ENCODE results near the gene CSNK2A2.

The CSNK2A2 gene

DNA sequence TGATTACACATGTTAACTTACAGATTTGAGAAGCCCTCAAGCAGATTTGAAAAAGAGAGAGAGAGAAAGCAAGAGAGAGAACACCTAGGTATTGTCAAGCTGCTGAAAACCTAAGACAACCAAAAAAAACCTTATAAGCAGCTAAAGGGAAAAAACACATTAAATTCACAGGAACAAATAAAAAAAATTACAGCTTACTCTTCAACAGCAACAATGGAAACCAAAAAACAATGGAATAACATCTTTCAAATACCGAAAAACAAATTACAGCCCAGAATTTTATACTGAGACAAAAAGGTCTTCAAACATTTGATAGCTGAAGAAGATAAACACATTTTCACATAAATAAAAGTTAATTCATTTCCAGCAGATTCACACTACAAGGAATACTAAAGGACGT lies 60.3 kb downstream of the CSNK2A2 start:
- DNase-seq: no peak

DNA sequence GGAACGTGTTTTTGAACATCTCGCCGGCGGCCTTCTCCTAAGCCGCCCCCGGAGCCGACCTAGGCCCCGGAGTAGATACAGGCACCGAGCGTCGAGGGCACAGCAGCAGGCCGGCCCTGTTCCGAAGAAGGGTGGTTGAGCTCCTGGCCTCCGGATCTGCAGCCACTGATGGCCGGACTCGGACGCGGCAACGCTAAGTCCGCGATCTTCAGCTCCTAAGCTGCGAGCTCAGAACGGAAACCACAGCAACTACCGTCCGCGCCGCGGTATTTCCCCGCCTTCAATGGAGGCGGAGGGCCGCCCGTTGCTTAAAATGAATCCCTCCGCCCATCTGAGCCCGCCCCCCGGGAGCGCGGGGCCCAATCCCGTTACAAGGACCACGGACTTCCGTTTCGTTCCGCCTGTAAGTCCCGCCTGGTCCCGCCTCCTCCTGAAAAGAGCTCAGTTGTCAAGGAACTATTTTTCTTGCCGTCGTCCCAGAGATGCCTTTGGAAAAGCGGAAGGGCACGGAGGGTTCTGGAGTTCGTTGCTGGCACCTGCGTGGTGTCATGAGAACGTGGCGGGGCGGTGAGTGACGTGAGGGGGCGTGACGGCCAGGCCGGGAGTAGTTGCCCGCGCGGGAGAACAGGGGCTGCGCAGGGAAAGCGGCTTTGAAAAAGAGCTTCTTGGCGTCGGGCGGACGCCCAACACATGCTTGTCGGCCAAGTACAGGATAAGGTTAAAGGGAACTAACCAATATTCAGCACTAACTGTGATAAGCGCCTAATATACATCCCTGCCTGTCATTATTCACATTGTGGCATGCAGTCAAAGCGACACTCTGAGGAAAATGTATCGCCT lies 68.6 kb downstream of the CSNK2A2 start, which contains the start of gene CFAP20:
Gene CFAP20, minus strand, starts transcription at position 285 of the 840 bp plus-strand sequence. Its CDS starts 266 bp downstream, at position 19.
- peak; percentile 97 for DNase-seq

DNA sequence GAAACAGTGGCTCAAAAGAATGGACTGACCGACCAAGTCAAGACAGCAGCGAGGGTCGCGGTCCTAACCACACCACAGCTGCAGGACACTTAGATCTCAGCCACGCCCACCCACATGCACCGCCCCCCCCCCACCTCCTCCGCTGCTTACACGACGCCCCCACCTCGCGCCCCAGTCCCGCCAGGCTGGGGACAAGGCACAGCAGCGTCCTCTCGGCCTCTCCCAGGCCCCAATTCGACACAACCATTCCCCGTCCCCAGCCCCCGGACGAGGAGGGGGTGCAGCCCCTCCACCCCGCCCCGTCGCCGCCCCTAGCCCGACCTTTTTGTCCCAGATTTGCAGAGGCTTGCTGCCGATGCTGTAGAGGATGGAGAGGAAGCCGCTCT lies 69.2 kb downstream of the CSNK2A2 start:
- DNase-seq: peak; percentile 16

DNA sequence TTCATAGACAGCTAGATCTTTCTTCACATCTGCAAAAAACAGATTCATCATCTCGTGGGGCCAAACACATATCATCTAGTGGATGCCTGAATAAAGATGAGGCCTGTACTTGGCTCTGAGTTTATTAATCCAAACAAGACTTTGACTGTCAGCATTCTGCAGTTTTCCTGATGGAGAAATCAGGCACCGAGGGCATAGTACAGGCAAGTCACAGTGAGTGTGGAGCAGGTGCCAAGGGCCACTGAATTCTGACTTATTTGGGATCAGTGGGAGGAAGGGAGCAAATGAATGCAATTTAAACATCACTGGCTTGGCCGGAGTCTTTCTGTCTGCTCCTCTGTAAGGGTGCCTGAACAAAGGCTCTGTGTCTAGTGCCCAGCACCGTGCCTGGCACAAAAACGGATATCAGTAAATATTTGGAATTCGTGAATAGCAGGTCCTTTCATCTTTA lies 69.7 kb downstream of the CSNK2A2 start:
- no peak for DNase-seq

DNA sequence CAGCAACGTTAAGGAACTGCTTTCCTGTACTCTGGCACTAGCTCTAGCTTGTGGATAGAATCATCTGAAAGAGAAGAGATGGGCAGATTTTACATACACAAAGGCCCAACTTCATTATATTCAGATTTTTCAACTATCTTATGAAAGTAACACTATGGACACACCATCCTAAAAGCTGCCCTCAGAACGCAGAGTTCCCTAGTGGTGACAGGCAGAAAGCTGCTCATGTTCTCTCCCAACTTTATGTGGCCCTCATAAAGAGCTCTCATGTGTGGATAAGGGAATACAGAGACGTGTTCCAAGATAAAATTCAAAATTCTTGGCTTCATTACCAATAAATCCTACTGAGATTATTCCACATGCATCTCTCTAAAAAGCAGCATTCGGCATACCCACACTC lies 70.3 kb downstream of the CSNK2A2 start:
- no peak for DNase-seq

DNA sequence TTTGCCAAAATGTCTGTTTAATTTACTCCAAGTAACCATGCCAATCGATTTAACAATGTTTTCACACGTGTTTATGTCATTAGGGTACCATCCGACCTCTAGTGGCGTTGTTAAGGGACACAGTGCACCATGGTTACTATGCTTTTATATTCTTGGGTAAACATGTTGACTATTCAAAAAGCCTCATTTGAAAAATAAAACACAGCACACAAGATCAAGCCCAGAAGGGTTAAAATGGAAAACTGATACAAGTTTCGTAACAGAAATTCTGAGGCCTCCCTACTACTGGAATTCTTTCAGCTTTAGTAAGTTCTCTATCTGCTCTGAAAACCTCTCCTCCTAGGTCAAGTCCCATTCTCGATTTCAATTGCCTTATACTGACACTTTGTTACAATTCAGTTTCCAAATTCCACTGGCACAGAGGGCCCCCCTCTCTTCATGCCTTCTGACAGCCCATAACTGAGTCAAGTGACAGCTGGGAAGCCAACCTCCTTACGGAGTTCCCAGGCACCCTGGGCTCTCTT lies 70.8 kb downstream of the CSNK2A2 start:
- peak; percentile 37 for DNase-seq

DNA sequence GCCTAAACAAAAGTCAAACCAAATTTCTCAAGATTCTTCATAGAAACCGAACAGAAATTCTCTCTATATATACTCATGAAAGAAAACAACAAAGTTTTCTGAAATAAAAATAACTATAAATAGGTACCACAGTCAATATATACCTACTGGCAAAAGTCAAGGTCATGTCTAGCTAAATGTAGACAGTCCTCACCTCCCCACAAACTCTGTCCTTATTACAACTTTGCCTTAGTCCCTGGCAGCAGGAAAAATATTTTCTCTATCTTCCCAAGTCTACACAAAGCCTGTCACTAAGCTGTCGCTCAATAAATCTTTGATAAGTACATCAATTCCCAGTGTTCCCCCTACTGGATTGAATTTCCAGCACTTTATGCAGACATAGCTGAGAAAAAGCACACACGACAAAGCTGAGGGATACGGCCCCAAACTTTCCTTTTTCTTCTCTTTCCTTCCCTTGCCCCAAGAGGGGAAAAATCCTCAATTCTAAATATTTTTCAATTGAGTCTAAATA lies 71.4 kb downstream of the CSNK2A2 start:
- no peak for DNase-seq

DNA sequence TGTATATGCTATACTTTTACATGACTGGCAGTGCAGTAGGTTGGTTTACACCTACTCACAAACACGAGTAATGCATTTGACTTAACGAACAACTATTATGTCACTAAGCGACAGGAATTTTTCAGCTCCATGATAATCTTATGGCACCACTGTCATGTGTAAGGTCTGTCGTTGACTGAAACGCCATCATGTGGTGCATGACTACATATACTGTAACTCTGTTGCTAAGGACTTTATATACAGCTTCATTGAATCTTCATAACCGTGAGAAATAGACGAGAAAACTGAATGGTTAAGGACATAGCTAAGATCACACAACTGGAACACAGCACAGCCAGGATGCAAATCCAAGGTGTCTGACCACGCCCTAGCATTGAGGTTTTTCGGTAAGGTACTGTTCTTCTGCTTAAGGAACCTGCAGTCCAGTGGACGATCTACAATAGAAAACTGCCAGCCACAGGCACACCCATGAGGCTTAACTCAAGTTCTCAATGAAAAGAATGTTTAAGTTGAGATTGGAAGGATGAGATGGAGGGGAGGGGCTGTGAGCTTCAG lies 72.0 kb downstream of the CSNK2A2 start:
- DNase-seq: no peak

DNA sequence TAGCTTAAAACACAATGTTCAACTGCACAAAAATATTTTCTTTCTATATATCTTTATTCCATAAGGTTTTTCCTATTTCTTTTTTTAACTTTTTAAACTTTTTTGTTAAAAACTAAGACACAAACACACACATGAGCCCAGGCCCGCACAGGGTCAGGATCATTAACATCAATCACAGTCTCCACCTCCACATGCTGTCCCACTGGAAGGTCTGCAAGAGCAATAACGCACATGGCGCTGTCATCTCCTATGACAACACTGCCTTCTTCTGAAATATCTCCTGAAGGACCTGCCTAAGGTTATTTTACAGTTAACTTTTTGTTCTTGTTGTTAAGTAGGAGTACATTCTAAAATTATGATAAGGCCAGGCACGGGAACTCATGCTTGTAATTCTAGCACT lies 72.9 kb downstream of the CSNK2A2 start:
- no peak for DNase-seq

DNA sequence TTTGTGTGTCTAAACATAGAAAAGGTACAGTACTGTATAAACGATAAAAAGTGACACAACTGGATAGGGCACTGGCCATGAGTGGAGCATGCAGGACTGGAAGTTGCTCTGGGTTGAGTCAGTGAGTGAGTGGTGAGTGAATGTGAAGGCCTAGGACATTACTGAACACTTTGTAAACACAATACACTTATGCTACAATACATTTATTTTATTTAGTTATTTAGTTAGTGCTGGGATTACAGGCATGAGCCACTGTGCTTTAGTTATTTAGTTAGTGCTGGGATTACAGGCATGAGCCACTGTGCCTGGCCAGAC lies 73.3 kb downstream of the CSNK2A2 start:
- DNase-seq: no peak

DNA sequence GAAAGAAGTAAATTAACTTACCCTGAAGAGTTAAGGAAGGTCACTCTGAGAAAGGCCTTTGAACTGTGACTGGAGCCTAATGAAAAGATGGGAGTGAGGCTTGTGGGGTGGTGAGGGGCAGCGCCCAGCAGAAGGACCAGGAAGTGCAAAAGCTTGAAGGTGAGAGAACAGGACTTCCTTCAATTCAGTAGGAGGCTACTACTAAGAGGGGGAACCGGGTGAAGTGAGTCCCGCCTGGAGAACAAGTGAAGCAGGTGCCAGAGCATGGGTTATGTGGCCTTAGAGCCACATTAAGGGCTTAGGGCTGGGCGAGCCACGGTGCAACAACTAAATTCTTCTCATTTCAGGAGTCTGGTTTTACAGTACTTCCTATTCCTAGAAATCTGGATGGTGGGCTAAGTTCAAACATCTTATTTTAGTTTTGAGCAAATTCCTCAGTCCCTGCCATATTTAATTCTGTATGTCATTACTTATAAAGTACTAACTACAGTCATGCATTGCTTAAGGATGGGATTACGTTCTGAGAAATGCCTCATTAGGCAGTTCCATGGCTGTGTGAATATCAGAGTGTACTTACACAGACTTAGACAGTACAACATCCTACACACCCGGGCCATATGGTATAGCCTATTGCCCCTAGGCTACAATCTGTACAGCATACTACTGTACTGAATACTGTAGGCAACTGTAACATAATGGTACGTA lies 73.9 kb downstream of the CSNK2A2 start:
- no peak for DNase-seq

DNA sequence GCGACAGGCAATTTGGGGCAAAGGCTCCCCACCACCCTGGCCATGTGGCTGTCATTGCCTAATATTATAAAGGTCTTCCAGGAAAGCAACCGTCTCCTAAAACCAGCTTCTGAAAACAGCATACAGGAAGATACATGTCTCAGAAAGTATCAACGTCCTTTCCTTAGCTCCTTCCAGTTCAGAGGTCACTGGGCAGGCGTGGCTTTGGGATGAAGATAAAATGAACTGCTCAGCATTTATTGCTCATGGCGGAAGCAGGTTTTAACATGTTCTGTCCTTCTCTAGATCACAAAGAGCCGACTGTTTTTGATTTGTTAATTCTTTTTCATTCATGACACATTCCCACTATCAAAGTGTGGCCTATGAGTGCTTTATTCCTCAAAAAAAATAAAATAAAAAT lies 76.8 kb downstream of the CSNK2A2 start:
- DNase-seq: no peak

DNA sequence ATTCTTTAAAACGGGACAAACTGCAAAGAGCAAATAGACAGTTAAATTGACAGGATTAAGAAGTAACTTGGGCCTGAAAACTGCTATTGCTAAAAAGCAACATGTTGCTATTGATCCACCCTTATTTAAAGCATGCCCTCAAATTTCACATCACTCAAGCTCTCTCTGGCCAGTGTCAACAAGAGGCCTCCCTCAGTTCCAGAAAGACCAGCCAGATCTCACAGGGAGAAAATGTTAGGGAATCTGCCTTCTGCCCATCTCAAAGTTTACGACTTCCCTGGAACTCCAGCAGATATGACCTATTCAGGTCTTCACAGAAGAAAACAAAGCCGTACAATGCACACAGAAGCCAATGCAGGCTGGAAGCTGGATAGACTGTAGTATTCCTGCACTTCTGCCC lies 77.7 kb downstream of the CSNK2A2 start:
- no peak for DNase-seq

DNA sequence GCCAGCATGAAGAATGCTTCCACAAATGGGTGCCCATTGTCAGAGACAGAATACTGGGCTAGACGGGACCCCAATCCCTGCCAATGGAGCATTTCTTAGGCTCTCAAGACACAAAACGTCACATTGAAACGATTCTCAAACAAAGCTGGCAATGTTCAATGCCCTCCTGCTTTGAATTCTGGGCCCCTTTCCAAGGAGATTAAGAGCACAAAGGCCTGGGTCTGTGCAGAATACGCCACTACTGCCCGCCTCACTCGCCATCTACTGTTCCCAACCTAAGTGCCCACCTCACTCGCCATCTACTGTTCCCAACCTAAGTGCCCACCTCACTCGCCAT lies 78.4 kb downstream of the CSNK2A2 start:
- no peak for DNase-seq

DNA sequence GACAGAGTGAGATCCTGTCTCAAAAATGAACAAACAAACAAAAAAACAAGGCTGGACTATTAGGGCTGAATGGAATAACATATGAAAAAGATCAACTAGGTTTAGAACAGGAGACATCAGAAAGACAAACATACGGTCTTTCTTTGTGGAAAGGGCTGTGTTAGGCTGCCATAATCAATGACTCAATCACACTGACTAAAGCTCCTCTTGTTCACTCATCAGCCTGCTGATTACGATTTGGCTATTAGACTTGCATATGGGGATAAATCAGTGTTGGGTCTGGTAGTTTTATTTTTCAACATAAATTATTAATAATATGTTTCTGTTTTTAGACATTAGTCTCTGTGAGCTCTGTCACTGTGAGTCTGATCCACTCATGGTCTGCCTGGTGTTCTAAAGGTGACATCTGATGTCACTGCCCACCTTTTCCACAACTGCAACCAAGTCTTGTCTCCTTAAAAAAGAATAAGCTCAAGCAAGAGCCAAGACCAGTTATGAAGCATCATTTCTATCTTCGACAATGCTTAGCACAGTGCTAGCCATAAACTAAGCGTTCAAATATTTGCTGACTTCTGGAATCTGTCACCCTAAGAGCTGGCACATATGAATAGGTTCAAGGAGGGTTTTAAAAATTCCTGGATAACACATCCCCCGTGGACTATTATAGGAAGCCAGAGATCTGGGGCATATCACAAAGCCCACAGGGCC lies 79.0 kb downstream of the CSNK2A2 start:
- DNase-seq: no peak

DNA sequence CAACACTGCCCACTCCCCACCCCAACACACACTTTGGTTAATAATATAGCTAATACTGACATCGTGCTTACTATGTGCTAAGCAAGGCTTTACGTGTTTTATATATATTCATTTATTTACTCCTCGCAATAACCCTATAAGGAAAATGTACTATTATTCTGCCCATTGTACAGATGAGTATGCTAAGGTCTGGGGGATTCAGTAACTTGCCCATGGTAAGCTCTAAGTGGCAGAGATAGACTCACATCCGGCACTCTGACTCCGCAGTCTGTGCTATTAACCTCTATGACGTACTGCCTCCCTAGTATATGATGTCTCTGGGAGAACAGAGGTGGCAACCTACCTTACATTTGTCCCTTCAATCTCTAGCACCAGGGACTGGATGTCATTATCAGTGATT lies 81.4 kb downstream of the CSNK2A2 start:
- DNase-seq: no peak

DNA sequence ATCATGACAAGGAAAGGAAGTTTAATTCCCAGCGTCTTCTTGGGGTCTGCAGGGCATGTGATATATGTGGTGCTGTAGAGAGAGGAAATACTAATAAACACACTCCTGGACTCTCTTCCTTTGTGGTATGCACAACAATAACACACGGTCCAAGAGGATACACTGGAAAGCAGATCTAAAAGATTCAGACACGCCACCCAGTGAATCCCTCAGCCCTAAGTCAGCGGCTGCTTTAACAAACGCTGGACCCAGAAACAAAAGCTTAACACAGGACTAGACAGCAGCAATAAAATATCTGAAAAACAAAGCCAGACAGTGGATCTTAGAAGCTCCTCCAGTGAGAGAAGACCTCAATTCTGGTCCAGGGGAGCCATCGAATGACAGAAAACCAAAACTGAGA lies 81.8 kb downstream of the CSNK2A2 start:
- no peak for DNase-seq

DNA sequence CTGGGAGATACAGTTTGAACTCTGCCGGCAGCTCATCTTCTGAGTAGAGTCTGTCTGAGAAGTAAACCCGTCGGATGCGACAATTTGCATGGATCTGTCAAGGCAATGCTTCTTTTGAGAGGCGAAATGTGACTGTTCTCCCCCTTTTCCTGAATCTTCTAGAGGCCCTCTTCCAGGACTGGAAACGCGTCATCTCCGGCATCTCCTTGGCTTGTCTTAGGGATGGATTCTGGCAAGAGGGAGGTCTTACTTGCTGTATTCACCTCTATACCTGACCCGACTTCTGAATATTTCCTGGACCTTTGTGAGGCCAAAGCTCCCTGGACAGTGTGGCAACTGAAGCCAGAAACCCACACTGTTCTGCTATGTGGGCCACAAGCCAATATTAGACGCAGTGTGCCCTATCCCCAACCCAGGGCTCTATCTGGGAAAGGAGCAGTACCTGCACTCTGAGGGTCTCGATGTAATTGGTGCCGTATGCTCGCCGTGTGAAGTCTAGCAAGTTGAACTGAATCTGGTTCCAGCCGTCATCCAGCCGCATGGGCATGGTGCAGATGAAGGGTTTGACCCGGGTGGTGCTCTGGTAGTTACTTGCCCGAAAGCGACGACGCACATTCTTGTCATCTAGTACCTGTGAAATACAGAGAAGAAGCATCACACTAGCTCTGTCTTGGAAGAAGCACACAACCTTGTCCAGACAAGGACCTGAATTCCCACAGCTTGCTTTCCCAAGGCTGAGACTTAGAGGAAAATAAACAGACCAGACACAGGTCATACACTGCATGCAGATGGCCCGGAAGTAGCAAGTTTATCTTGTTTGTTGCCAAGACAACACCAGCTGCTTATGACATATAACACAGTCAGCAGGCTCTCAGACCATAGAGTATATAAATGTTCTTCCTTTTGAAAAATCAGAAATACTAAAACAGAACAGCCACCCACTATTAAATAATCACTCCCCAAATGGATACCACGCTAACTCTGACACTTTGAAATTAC lies 82.8 kb downstream of the CSNK2A2 start:
- DNase-seq: no peak

DNA sequence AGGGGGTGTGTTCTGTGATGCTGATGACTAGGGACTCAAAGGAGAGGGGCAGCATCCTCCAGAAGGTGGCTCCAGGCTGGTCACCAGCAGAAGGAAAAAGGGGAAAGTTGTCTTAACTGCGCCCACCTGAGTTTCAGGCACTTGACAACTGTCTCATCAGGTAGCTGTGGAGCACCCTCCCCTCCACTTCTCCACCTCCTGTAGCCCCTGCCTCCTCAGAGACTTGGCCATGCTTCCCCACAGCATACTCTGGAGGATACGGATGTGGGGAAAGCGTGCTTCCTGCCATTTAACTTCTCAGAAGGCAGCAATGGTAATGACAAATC lies 86.6 kb downstream of the CSNK2A2 start:
- DNase-seq: no peak

DNA sequence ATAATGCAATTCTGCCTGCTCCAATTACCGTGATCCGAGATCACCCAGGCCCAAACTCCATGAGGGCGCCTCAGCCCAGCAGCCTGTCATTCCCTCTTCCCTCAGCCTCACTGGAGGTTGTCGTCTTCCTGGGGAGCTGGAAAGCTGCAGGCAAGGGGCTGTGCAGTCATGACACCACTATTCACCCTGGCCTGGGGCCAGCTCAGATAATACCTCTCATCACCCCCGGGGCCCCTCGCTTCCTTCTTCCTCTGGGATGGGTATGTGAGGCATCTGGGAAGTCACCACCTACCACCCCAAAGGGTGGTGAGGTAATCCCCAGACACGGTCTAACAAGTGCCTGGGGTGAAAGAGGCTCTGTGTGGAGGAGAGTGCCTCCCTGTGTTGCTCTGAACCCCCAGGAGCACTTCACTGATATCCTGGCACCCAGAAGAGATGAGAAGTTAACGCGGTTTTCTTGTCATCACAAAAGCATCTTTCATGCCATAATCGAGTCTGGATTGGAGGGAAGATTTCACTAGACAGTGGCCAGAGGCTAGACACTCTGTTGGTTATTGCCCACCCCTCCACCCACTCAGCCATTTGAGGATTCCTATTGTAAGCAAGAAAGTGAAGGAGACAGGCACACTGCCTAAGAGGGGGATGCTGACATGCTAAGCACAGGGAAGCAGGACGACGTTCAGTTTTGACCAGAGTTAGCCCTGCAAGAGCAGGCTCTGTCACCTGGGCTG lies 87.2 kb downstream of the CSNK2A2 start:
- DNase-seq: no peak

DNA sequence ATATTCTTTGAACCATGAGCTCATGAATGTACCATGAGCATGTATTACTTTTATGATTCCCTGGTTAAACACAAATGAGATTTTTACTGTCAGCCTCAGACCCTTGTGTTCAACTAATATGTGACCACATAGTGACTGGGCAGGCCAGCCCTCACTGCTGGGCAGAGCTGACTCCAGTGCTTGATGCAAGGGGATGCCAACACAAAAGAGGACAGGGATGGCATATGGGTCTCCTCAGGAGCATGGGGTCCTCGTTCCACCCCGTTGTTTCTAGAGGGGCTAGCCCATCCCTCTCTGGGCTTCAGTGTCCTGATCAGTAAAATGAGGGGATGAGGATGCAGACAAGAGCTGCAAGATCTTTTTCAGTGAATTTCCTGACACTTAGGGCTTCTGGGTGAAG lies 88.0 kb downstream of the CSNK2A2 start:
- DNase-seq: no peak
